ENCODE data around the gene SNX5.
A peak's percentile ranks its signal among the peaks of the same experiment; 100 is the strongest.

Gene SNX5

GRCh38 chr20:17968366-17969277 lies at the start of gene SNX5, which contains the start of gene MGME1:
TSS of gene SNX5 (minus strand) at chr20:17968794. CDS start at chr20:17968425, 369 bp downstream.
TSS of gene MGME1 (plus strand) at chr20:17969018. CDS start at chr20:17969860, 842 bp downstream.
- peak; percentile 98 for DNase-seq (ENCODE audit: low spot score)

GRCh38 chr20:18018100-18018499 lies 49.5 kb upstream of the SNX5 start:
- DNase-seq (ENCODE audit: low spot score) = no peak

- DNase-seq (ENCODE audit: low spot score) = no peak
Observed at GRCh38 chr20:18016772-18017171, 48.2 kb upstream of the SNX5 start.

DNA sequence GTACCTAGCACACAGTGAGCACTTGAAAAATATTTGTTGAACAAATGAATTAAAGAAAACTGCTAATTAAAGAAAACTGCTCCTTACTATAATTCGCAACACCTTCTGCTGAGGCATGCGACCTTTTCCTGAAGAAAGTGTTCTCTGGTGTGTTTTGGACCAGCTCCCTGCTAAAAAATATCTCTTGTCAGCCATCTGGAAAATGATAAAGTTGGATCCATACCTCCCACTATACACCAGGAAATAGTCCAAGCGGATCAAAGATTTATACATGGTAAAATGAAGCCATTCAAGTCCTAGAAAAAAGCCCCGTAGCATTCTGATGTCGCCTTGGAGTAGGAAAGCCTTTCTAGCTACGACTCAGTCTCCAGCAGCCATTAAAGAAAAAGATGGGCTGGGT lies 45.8 kb upstream of the SNX5 start:
- DNase-seq (ENCODE audit: low spot score) = no peak

DNA sequence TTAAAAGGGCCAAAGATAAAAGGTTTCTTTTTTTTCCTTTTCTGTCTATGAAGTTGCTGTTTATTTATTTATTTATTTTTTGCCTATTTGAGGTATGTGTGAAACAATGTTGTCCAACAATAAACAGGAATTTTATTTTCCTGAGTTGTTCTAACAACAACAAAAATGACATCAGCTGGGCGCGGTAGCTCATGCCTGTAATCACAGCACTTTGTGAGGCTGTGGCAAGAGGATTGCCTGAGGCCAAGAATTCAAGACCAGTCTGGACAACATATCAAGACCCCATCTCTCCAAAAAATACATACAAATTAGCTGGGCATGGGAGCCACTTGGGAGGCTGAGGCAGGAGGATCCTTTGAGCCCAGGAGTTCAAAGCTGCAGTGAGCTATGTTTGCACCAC lies 44.3 kb upstream of the SNX5 start:
- DNase-seq (ENCODE audit: low spot score) = no peak

GRCh38 chr20:18011951-18012645 lies 43.5 kb upstream of the SNX5 start:
- no peak for DNase-seq (ENCODE audit: low spot score)

DNA sequence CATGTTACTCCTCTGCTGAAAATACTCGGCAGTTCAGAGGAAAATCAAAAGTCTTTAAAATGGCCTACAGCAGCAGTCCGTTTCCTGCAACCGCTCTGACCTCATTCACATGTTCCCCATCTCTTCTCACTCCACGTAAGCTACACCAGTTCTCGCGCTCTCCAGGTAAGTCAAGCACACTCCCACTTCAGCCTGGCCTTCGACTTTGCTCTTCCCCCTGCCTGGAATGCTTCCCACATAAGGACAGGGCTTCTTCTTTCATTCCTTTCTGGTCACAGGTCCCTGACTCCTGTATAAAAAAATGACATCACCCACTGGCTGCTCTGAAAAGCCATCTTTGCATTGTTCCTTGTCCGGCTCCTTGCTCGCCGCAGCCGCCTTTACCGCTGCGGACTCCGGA lies 42.9 kb upstream of the SNX5 start:
- no peak for DNase-seq (ENCODE audit: low spot score)

- no peak for DNase-seq (ENCODE audit: low spot score)
Observed at GRCh38 chr20:18009116-18009515, 40.5 kb upstream of the SNX5 start.

DNA sequence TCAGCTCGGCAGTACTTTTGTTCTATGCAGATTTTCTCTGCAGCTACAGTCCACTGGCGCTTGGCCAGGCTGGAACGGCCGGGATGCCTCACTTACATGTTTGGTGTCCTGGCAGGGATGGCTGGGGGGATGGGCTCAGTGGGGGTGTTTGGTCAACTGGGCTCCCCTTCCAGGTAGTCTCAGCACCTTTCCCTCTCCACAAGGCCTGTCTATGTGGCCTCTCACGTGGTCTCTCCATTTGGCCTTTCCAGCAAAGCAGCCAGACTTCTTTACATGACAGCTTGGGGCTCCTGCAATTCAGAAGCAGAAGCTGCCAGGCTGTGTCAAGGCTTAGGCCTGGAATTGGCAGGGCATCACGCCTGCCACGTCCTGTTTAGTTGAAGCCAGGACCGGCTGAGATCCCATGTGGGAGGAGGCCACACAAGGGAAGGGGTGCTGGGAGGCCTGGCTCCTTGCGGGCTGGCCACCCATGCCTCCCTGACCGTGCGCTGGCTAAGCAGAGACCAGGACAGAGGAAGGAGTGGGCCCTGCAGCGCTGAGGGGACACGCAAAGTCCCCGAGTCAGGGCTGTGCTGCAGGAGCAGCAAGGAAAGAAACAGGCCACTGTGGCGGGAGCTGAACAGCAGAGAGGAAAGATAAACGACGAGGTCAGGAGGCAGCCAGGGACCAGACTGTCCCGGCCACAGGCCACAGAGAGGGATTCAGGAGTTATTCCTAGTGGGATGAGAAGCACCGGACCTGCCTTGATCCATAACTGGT lies 39.1 kb upstream of the SNX5 start:
- no peak for DNase-seq (ENCODE audit: low spot score)

GRCh38 chr20:18006684-18007083 lies 38.1 kb upstream of the SNX5 start:
- no peak for DNase-seq (ENCODE audit: low spot score)

DNA sequence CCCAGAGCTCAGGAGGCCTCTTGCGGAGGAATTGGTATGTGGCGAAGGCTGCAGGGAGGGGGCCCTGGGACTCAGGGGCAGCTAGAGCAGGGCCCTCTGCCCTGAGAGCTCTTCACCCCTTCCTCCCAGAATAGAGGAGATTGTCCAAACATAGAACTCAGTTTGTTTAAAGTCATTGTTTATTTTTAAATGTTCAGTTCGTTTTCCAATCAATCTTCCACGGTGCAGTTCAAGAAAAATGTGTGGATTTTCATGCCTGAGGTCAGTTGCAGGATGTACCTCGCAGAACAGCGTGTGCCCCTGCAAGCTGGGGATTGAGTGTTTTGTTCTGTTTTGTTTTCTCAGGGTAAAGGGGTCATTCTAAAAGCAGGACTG lies 37.4 kb upstream of the SNX5 start:
- no peak for DNase-seq (ENCODE audit: low spot score)

- peak; percentile 43 for DNase-seq (ENCODE audit: low spot score)
Observed at GRCh38 chr20:18005170-18005989, 36.8 kb upstream of the SNX5 start.

DNA sequence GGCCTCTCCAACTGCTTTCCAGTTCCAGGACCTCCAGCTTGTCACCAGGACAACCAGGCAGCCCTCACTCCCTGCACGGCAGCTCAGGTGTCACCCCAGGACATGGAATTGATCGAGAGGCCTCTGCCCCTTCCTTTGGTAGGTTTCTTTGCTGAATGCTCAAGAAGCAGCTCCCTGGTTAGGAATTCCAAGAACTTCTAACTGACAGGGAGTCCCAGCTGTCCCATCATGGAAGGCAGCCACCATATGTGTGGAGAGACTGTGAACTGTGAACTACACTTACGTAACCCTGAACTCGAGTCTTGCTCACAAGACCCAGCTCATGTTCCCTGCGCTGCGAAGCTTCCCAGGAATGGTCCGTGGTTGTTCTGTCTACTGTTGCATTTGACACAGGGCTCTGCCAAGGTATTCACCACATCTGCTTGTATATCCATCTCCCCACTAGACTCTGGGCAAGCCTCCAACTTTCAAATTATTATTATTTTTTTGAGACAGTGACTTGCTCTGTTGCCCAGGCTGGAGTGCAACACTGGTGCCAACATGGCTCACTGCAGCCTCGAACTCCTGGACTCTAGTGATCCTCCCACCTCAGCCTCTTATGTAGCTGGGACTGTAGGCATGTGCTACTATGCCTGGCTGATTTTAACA lies 35.9 kb upstream of the SNX5 start:
- DNase-seq (ENCODE audit: low spot score) = no peak

- no peak for DNase-seq (ENCODE audit: low spot score)
Observed at GRCh38 chr20:18003897-18004296, 35.3 kb upstream of the SNX5 start.

DNA sequence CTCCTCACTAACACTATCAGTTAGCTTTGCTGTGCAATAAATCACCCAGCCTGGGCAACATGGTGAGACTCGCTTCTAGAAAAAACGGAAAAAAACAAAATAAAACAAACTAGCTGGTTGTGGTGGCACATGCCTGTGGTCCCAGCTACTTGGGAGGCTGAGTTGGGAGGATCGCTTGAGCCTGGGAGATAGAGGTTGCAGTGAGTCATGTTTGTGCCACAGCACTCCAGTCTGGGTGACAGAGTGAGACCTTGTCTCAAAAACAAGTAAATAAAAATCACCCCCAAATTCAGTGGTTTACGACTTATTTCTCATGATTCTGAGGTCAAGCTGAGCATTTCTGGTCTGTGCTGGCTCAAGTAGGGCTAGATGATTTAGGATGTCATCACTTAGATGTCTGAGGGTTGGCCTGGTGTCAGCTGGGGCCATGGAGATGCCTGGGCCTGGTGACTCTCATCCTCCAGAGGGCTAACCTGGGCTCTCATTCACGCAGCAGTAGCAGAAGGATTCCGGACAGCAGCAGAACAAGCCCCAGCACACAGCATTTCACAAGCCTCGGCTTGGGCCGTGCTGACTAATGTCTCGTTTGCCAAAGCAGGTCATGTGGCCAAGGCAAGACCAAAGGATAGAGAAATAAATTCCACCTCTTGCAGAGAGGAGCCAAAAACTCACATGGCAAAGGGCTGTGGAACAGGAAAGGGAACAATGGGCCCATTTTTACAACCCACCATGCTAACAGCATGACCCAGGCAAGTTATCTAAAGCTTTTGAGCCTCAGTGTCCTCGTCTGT lies 32.7 kb upstream of the SNX5 start:
- no peak for DNase-seq (ENCODE audit: low spot score)

GRCh38 chr20:17999566-17999965 lies 31.0 kb upstream of the SNX5 start:
- DNase-seq (ENCODE audit: low spot score) = no peak

DNA sequence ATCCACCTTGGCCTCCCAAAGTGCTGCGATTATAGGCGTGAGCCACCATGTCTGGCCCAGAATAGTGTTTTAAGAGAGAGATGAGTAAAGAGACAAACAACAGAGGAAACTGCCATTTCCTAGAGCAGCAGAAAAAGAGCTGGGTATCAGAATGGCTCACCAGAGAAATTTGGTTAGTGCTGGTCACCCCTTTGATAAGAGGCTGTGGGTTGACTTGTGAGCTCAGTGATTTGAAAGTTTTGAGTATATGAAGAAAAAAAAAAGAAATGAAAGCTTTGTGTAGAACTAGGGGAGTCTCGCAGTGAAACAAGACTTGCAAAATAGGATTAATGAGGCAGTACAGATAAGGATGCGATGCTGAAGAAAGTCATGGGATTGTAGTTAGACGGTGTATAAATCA lies 29.9 kb upstream of the SNX5 start:
- DNase-seq (ENCODE audit: low spot score) = no peak

GRCh38 chr20:17995967-17996819 lies 27.6 kb upstream of the SNX5 start:
- peak; percentile 62 for DNase-seq (ENCODE audit: low spot score)

DNA sequence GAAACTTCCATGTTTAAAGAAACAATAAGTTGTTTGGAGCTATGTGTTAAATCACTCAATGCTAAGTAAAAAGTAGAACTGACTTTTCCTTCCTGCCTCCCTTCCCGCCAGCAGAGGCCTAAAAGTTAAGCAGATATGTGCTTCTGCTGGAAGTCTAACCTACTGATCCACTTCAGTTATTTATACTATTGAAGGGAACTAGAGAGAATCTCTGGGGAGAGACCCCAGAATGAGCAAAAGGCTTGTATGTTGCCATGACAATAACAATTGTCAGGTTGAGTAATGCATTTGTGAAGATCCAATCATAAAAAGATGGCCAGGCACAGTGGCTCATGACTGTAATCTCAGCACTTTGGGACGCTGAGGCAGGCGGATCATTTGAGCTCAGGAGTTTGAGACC lies 25.0 kb upstream of the SNX5 start:
- no peak for DNase-seq (ENCODE audit: low spot score)
